T-helper 2 cell treated with Interferon-gamma antibody and Interleukin-4, amounts not matched to agents 100 ng/mL and 5 ng/mL, for 36 hours (primary cell): ENCODE data around the gene RAB40C. TPM values are rescaled to one million over a fixed set of nuclear protein-coding genes. Genes with fewer than 3 reads are reported as not detected.

Source experiments
- intact Hi-C: fragments of 100-400 bp; cut with micrococcal nuclease; formaldehyde crosslinking; loops from one replicate; pipeline ENCODE4 v1.15.1; 2023
- total RNA-seq: library from RNA; stranded (reverse); gene quantifications from 2 replicates; pipeline ENCODE4 v1.2.3, GENCODE V29; 2022

Gene RAB40C
- total RNA-seq, 1 donor from 2014 or later: 13.6 TPM

- intact Hi-C loops: no loop called here
Observed at GRCh38 chr16:643050-643368, 53.1 kb downstream of the RAB40C start.

GRCh38 chr16:644556-644955, 54.7 kb downstream of the RAB40C start:
- intact Hi-C loops: no loop called here

- intact Hi-C loops: no loop called here
Observed at GRCh38 chr16:645852-646678, 56.2 kb downstream of the RAB40C start.

- intact Hi-C loops: no loop called here
Observed at GRCh38 chr16:646679-647172, 56.9 kb downstream of the RAB40C start.

- intact Hi-C loops: no loop called here
Observed at GRCh38 chr16:647173-647902, 57.5 kb downstream of the RAB40C start.

- intact Hi-C loops: no loop called here
Observed at GRCh38 chr16:648071-648780, 58.4 kb downstream of the RAB40C start.

- intact Hi-C loops: no loop called here
Observed at GRCh38 chr16:648781-649589, 59.1 kb downstream of the RAB40C start, which contains the start of gene WDR90. WDR90 (plus strand) TSS chr16:649365; CDS start chr16:649417, 52 bp downstream.

GRCh38 chr16:649631-650030, 59.8 kb downstream of the RAB40C start:
- intact Hi-C loops: no loop called here

GRCh38 chr16:651844-652243, 62.0 kb downstream of the RAB40C start:
- intact Hi-C loops: no loop called here

GRCh38 chr16:652454-653305, 62.8 kb downstream of the RAB40C start:
- intact Hi-C loops: no loop called here

- intact Hi-C loops: no loop called here
Observed at GRCh38 chr16:654034-654433, 64.2 kb downstream of the RAB40C start.

- intact Hi-C loops: no loop called here
Observed at GRCh38 chr16:657487-657886, 67.6 kb downstream of the RAB40C start.

- intact Hi-C loops: no loop called here
Observed at GRCh38 chr16:658679-659571, 69.1 kb downstream of the RAB40C start.

- intact Hi-C loops: loop anchor here (2.0 kb wide), 1 partner anchor 23 kb away; the partner anchor contains the start of gene METTL26
Observed at GRCh38 chr16:659618-660017, 69.8 kb downstream of the RAB40C start.

- intact Hi-C loops: loop anchor here (2.0 kb wide), 1 partner anchor 23 kb away; the partner anchor contains the start of gene METTL26
Observed at GRCh38 chr16:660132-660458, 70.2 kb downstream of the RAB40C start.

GRCh38 chr16:660459-661183, 70.8 kb downstream of the RAB40C start:
- intact Hi-C loops: loop anchor here (2.0 kb wide), 1 partner anchor 24 kb away; the partner anchor contains the start of gene METTL26

- intact Hi-C loops: loop anchor here (2.0 kb wide), 1 partner anchor 25 kb away; the partner anchor contains the start of gene METTL26
Observed at GRCh38 chr16:661184-661821, 71.4 kb downstream of the RAB40C start.

GRCh38 chr16:662095-662494, 72.2 kb downstream of the RAB40C start:
- intact Hi-C loops: no loop called here
